ENCODE measurements around the gene GPBP1. TPM values are rescaled to one million over a fixed set of nuclear protein-coding genes. Genes with fewer than 3 reads are reported as not detected.

Gene GPBP1
- total and polyA plus RNA-seq, 2 of the 4 experiments (the other 2 are of a cell fraction): 24.3 to 29.2 TPM

DNA sequence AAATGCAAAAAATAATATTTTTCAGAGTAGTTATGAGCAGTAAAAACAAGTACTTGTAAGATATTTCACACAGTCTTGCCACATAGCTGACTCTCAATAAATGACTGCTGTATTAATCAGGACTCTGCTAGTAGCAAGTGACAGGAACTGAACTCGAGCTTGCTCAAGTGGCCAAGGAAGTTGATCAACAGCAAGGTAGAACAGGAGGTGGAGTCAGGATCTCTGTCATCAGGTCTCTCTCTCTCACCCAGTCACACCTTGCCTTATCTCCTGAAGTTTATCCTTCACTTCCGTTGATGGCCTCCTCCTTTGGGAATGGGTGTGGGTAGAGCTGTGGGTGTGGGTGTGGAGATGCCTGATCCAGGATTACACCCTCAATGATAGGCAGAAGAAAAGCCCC lies 107.0 kb downstream of the GPBP1 start:
- H4K91ac ChIP-seq (ENCODE audit: insufficient read depth, low read depth, low read length): no peak overlapping the region
- intact Hi-C loops (cut with micrococcal nuclease) (no loop called here), dilution Hi-C loops (cut with HindIII; ENCODE audit: low sequenced_read_pairs, unreplicated experiment) (no loop called here), in situ Hi-C loops (cut with MboI; ENCODE audit: low sequenced_read_pairs) (loop anchor here (25.0 kb wide), 1 partner anchor 881 kb away; no protein-coding TSS in a partner anchor)
- no peak overlapping the region for H2AFZ ChIP-seq (replicated peaks; ENCODE audit: low read length, poor library complexity)
- H2BK15ac ChIP-seq (ENCODE audit: low read depth, low read length): no peak overlapping the region
- BruUV-seq (replicated peaks): no TSS peak
- H3K79me1 ChIP-seq (ENCODE audit: low read depth in 1 of 2, low read length in 2 of 2): no peaks in the 10 kb centered on the region
- H3K9ac ChIP-seq (ENCODE audit: low read depth, low read length): no peak overlapping the region
- ChIA-PET CTCF (no interaction called here), POLR2A (ENCODE audit: unreplicated experiment) (no interaction called here)
- no peak overlapping the region for H3K56ac ChIP-seq (ENCODE audit: extremely low read depth, insufficient read depth, low read length)
- H3K9me1 ChIP-seq (ENCODE audit: insufficient read depth, low read length): no peaks in the 10 kb centered on the region
- no peak overlapping the region for H3K27ac ChIP-seq (ENCODE audit: insufficient read depth, low read length)
- H2AK5ac ChIP-seq (ENCODE audit: low read depth, low read length): no peak overlapping the region
- H3K36me3 ChIP-seq (ENCODE audit: control insufficient read depth, insufficient read depth, low read length): no peaks in the 10 kb centered on the region
- H2BK120ac ChIP-seq (ENCODE audit: low read depth, low read length): no peak overlapping the region
- no peak overlapping the region for H2BK5ac ChIP-seq (ENCODE audit: low read depth, low read length, poor library complexity, severe bottlenecking)
- H3K27me3 ChIP-seq (ENCODE audit: control insufficient read depth, insufficient read depth, low read length): no peaks in the 10 kb centered on the region
- H3K14ac ChIP-seq (replicated peaks; ENCODE audit: low read depth, low read length): no peak overlapping the region
- TF ChIP-seq, protein P1, sequence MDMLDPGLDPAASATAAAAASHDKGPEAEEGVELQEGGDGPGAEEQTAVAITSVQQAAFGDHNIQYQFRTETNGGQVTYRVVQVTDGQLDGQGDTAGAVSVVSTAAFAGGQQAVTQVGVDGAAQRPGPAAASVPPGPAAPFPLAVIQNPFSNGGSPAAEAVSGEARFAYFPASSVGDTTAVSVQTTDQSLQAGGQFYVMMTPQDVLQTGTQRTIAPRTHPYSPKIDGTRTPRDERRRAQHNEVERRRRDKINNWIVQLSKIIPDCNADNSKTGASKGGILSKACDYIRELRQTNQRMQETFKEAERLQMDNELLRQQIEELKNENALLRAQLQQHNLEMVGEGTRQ (IDR thresholded peaks at IDR 0.05; ENCODE audit: low read depth, low read length): no peak
- no peak for TF ChIP-seq FOS (IDR thresholded peaks at IDR 0.05; ENCODE audit: low read depth, low read length)
- no peak for TF ChIP-seq SMC3 (IDR thresholded peaks at IDR 0.05; ENCODE audit: low read depth, low read length)
- TF ChIP-seq CHD1 (IDR thresholded peaks at IDR 0.05; ENCODE audit: low read depth, low read length): no peak
- TF ChIP-seq BHLHE40 (IDR thresholded peaks at IDR 0.05; ENCODE audit: low read depth, low read length): no peak
- no peak for TF ChIP-seq RCOR1 (IDR thresholded peaks at IDR 0.05; ENCODE audit: insufficient replicate concordance, low read length)
- no peak for TF ChIP-seq MXI1 (IDR thresholded peaks at IDR 0.05; ENCODE audit: borderline replicate concordance, low read depth, low read length)
- TF ChIP-seq NFE2L2 (IDR thresholded peaks at IDR 0.05; ENCODE audit: low read depth, low read length): no peak
- TF ChIP-seq, protein P2, sequence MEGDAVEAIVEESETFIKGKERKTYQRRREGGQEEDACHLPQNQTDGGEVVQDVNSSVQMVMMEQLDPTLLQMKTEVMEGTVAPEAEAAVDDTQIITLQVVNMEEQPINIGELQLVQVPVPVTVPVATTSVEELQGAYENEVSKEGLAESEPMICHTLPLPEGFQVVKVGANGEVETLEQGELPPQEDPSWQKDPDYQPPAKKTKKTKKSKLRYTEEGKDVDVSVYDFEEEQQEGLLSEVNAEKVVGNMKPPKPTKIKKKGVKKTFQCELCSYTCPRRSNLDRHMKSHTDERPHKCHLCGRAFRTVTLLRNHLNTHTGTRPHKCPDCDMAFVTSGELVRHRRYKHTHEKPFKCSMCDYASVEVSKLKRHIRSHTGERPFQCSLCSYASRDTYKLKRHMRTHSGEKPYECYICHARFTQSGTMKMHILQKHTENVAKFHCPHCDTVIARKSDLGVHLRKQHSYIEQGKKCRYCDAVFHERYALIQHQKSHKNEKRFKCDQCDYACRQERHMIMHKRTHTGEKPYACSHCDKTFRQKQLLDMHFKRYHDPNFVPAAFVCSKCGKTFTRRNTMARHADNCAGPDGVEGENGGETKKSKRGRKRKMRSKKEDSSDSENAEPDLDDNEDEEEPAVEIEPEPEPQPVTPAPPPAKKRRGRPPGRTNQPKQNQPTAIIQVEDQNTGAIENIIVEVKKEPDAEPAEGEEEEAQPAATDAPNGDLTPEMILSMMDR (conservative IDR thresholded peaks at IDR 0.05; ENCODE audit: low read depth, low read length): no peak
- TF ChIP-seq CEBPB (IDR thresholded peaks at IDR 0.05; ENCODE audit: low read depth, low read length): no peak
- no peak for TF ChIP-seq MAZ (IDR thresholded peaks at IDR 0.05; ENCODE audit: borderline replicate concordance, low read depth, low read length)
- TF ChIP-seq, protein P3, sequence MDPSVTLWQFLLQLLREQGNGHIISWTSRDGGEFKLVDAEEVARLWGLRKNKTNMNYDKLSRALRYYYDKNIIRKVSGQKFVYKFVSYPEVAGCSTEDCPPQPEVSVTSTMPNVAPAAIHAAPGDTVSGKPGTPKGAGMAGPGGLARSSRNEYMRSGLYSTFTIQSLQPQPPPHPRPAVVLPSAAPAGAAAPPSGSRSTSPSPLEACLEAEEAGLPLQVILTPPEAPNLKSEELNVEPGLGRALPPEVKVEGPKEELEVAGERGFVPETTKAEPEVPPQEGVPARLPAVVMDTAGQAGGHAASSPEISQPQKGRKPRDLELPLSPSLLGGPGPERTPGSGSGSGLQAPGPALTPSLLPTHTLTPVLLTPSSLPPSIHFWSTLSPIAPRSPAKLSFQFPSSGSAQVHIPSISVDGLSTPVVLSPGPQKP (IDR thresholded peaks at IDR 0.05; ENCODE audit: borderline replicate concordance, low read depth, low read length): no peak
- no peak for TF ChIP-seq MAFK (IDR thresholded peaks at IDR 0.05; ENCODE audit: low read depth, low read length)
- no peak for TF ChIP-seq POLR2A (IDR thresholded peaks at IDR 0.05; ENCODE audit: low read depth, low read length)
- TF ChIP-seq RAD21 (IDR thresholded peaks at IDR 0.05; ENCODE audit: low read length): no peak
- H2BK20ac ChIP-seq (ENCODE audit: low read depth, low read length): no peak overlapping the region
- ATAC-seq (ENCODE audit: low read depth) (no peak), DNase-seq (no peak)
- no peak overlapping the region for H3K4me2 ChIP-seq (ENCODE audit: low read depth, low read length)
- no peak overlapping the region for H3K18ac ChIP-seq (ENCODE audit: low read depth, low read length)
- H3K4me1 ChIP-seq (ENCODE audit: control insufficient read depth, insufficient read depth, low read length): no peaks in the 10 kb centered on the region
- WGBS, 2 experiments (ENCODE audit: extremely low coverage in 2 of 2, insufficient read length in 1 of 2): no CpG with 5 or more reads among the region's 2 CpGs
- H4K8ac ChIP-seq (ENCODE audit: low read depth in 2 of 2, low read length in 2 of 2): no peak overlapping the region
- H2AK9ac ChIP-seq (replicated peaks; ENCODE audit: low read depth, low read length, poor library complexity): no peak overlapping the region
- no peak overlapping the region for H3K23ac ChIP-seq (ENCODE audit: low read depth, low read length)
- no peak overlapping the region for H4K5ac ChIP-seq (ENCODE audit: low read depth, low read length)
- H4K20me1 ChIP-seq (ENCODE audit: insufficient read depth, low read length): no peaks in the 10 kb centered on the region
- peaks cover 2% of the 10 kb centered on the region; the same call in 1 of the 2 replicates for H3K9me3 ChIP-seq (ENCODE audit: control insufficient read depth, insufficient read depth, low read length)
- no peak overlapping the region for H3K4ac ChIP-seq (ENCODE audit: low read depth, low read length)
- H3K4me3 ChIP-seq (ENCODE audit: insufficient read depth, low read depth, low read length): no peak overlapping the region
